HG03025 (cell line): ENCODE data around the gene UCK1.
"Not testable (repeated sequence)": the region's sequence is repeated elsewhere in the genome, so short reads cannot be mapped to it uniquely, and the experiment has no call there.

ENCODE experiments used
- ATAC-seq: cut with Tn5 transposase; IDR thresholded peaks from one replicate; pipeline ENCODE4 v1.9.1; 2021; ENCODE audit warnings: mild to moderate bottlenecking, moderate library complexity; ENCODE audit not compliant: unreplicated experiment, low FRiP score

UCK1 gene

GRCh38 chr9:131554843-131555351 is 23.8 kb upstream of the UCK1 start:
- no peak for ATAC-seq

DNA sequence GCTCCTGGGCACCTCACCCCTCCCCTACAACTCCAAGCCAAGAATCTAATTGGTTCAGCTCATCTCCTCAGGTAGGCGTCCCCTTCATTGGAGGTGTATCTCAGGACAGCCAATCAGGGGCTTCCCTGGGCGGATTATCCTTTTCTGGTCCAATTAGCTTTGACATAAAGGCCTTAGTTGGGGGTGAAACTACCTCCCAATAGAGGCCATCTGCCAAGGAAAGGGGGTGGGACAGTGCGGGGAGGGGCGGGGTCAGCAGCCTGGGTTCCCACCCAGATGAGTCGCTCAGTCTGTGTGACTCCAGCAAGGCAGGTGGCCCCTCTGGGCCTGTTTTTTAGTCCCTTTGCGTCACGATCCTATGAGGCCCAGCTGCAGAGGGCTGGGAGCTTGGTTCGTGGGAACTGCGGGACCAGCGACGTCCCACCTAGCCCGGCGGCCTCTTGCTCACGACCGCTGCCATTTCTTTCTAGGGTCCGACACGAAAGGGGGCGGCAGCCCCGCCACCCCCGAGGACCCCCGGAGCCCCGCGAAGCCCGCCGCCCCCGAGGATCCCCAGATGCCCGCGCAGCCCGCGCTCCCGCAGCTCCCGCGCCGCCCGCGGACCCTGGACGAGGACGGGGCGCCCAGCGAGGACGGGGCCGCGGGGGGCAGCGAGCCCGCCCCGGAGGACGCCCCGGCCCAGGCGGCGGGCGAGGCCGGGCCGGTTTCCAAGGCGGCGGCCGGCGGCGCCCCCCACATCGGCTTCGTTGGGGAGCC is 23.2 kb upstream of the UCK1 start:
- ATAC-seq, result no peak

GRCh38 chr9:131552030-131552429 is 21.0 kb upstream of the UCK1 start:
- ATAC-seq, result no peak

DNA sequence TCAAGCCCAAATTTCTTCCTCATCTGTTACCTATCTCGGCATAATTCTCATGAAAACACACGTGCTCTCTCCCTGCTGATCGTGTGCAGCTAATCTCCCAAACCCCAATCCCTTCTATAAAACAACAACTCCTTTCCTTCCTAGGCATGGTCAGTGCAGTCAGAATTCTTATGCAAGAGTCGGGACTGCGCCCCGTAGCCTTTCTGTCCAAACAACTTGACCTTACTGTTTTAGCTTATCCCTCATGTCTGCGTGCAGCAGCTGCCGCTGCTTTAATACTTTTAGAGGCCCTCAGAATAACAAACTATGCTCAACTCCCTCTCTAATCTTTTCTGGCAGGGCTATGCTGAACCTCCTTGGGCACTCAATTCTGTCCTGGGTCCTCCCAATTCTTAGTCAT is 19.4 kb upstream of the UCK1 start:
- ATAC-seq, result not testable (repeated sequence)

- ATAC-seq, result not testable (repeated sequence)
Measured at GRCh38 chr9:131549186-131549585, 18.1 kb upstream of the UCK1 start.

DNA sequence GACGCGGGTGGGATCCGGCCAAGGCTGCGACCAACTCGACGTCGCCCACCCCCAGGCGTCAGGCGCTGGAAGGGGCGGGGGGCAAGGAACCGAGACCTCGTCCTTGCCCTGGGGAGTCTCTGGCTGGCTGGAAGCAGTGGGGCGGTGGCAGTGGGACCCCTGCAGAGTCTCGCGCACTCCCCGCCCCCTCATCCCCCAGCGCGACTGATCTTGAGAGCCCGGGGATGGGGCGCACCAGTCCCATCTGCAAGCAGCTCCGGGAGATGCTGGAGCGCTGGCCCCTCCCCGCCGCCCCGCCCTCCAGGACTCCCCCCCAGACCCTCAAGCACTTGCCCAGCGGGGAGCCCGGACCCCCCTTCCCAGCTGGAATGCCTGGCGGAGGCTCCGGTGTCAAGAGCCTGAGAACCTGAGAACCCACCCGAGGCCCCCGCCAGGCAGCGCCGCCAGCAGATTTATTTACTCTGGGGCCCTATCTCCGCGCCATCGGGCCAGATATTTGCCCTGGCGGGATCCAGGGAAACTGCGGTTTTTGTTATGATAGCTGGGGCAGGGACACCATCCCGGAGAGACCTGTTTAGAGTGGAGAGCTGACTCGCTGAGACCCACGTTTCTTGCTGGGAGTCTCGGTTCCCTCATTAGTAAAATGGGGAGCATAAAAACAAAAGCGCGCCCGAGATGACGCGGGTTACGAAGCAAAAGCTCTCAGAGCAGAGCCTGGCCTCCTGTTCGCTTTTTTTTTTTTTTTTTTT is 15.4 kb upstream of the UCK1 start:
- ATAC-seq, result no peak

- no peak for ATAC-seq
Measured at GRCh38 chr9:131545786-131546335, 14.8 kb upstream of the UCK1 start.

DNA sequence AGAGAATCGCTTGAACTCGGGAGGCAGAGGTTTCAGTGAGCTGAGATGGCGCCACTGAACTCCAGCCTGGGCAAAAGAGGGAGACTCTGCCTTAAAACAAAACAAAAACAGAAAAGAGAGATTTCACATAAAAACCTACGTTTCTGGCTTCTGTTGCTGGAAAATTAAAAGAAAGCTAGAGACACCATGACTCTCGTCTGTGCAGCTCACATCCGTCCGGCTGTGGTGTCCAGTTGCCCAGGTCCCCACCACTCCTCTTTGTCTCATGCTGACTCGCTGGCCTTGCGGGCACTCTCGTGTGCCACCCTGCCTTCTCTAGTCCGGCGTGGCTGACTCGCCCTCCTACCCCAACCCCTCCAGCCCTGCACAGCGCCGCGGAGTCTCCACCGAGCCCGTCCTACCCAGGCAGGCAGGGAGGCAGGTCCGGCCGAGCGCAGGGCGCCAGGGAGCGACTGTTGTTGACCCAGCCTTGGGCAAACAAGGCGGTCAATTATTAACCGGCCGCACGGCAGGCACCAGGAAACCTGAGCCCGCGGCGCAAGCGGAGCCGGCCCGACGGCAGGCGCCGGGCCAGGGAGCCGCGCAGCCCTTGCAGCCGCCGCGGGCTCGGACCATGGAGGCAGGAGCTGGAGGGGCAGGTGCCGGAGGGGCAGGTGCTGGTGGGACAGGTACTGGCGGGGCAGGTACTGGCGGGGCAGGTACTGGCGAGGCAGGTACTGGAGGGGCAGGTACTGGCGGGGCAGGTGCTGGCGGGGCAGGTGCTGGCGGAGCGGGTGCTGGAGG is 14.1 kb upstream of the UCK1 start, which contains the start of gene PRRT1B:
PRRT1B (plus strand) TSS at position 521 of the 783 bp plus-strand sequence; CDS start at position 614, 93 bp downstream.
- no peak for ATAC-seq

DNA sequence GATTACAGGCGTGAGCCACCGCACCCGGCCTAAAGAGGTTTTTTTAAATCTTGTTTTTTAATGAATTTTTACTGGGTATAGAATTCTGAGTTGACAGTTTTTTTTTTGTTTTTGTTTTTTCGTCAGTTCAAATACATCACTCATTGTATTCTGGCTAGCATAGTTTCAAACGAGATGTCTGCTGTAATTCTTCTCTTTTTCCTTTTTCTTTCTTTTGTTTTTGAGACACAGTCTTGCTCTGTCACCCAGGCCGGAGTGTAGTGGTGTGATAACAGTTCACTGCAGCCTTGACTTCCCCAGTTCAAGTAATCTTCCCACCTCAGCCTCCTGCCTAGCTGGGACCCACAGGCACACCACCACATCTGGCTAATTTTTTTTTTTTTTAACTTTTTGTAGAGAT is 12.1 kb upstream of the UCK1 start:
- ATAC-seq, result no peak

DNA sequence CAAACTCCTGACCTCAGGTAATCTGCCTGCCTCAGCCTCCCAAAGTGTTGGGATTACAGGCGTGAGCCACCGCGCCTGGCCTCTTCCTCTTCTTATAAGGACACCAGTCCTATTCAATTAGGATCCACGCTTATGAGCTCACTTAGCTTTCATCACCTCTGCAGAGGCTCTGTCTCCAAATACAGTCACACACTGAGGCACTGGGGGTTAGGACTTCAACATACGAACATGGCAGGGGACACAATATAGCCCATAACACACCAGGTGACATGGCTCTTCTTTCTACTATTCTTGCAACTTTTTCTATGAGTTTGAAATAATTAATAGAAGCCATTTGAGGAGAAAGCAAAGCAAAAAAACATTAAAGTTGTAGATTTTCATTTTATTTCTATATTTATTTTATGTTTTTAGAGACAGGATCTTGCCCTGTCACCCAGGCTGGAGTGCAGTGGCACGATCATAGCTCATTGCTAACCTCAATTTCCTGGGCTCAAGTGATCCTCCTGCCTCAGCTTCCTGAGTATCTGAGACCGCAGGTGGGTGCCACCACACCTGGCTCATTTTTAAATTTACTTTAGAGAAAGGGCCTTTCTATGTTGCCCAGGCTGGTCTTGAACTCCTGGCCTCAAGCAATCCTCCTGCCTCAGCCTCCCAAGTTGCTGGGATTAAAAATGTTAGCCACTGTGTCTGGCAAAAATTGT is 8.3 kb upstream of the UCK1 start:
- no peak for ATAC-seq

- no peak for ATAC-seq
Measured at GRCh38 chr9:131537946-131538345, 6.9 kb upstream of the UCK1 start.

DNA sequence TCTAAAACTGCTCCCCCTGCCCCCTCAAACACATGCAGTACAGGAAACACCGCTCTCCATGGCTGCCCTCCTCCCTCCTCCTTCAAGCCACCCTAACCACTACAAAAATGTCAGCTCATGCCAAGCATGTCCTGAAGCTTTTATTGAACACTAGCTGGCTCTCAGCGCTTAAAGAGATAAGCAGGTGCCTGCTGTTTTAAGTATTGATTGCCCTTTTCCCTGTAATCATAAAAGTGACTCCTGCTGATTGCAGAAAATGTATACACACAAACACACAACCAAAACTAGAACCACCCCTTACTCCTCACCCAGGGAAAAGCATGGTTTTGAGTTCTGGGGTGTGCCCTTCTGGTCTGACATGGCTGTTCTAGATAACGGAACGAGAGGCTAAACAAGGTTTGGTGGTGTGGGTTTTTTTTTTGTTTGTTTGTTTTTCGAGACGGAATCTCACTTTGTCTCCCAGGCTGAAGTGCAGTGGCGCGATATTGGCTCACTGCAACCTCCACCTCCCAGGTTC is 3.7 kb upstream of the UCK1 start:
- ATAC-seq, result no peak

- no peak for ATAC-seq
Measured at GRCh38 chr9:131530546-131530919, 530 bp downstream of the UCK1 start.

DNA sequence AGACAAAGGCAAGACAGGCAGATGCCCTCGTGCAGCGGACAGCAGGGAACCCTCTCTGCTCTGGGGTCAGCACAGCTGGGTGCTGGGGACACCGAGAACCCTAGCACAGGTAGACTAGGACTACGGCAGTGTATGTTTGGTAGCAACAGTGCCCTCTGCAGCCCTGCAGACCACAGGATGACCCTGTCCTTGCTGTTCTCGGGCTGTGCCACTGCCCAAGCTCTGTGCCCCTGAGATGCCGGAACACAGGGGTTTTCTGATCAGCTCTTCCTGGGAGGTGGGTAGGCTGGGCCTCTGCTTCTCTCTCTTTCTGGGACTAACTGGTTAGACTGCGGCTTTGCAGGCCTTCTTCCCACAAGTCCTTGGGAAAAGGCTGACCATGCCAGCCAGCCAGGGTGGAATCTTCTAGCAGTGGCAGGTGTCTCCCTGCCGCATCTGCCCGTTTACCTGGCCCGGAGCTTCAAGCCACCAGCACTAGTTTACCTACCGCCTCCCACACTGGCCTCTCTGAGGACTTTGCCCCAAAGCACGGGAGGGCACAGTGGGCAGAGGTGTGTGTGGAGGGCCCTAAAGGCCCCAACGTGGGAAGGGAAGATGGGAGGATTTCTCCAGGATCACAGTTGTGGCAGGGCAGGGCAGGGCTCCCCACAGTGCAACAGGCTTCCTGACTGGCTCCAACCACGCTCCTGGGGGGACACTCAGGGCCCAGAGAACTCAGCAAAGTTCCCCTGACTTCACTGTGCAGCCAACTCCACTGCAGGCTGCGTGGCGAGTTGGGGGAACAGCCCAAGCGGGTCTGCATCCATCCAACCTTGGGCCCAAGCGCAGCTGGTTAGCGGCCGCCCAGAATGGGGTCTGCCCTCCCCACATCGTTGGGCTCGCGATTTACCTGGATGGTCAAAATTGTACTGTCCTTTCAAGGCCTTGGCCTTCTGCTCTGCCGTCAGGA is 1.2 kb downstream of the UCK1 start:
- ATAC-seq, result no peak

DNA sequence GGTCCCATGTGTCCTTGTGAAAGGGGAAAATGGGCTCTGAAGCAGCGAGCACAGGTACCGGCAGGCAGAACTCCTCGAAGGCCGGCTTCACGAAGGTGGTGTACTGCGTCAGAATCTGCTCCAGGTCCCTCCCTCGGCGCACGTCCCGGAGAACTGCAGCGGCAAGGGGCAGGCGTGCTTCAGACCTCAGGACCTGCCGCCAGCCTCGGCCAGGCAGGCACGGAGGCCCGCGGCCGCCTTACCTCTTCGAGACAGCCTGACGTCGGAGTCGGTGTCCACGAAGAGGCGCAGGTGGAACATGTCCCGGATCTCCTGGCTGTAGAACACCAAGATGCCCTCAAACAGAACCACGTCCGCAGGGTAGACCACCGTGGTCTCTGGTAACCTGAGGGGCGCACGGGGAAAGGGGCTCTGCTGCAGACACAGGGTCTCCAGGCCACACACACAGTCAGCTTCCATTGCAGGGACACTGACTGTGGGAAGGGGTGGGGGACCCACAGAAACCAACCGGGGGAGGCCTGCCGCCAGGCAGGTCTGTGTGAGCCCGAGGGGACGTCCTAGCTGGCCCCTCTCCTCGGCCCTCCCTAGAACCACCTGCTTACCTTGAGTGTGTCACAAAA is 2.1 kb downstream of the UCK1 start:
- ATAC-seq, result no peak

DNA sequence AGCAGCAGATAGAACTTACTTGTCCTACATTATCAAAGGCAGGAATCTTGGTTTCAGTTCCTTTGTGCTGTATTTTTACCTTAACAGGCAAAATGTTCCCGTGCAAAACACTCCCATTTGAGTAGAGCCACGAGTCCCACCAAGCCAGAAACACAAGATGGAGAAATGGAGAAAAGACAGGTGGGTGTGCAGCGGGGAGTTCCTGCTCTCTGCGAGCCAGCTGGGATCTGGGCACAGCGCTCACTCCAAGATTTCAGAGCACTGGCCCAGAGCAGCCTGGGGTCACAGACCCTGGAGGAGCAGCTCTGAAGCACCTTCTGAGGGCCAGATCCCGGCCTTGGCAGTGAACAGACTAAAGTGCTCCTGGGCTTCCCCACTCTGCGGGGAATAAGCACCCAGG is 2.9 kb downstream of the UCK1 start:
- no peak for ATAC-seq

- ATAC-seq, result no peak
Measured at GRCh38 chr9:131525643-131526565, 5.2 kb downstream of the UCK1 start.
